Fibroblast of upper back skin (primary cell): Measurements from ENCODE around the gene TNNC2.
"Not testable (repeated sequence)": the region's sequence is repeated elsewhere in the genome, so short reads cannot be mapped to it uniquely, and the experiment has no call there.

Experiments
- DNase-seq: peaks from one replicate; pipeline ENCODE4 v3.0.0-alpha.2; 2013

The TNNC2 gene

GRCh38 chr20:45848421-45848820, 21.3 kb upstream of the TNNC2 start:
- no peak for DNase-seq

- no peak for DNase-seq
Measured at GRCh38 chr20:45845452-45845851, 18.3 kb upstream of the TNNC2 start.

- DNase-seq = no peak
Measured at GRCh38 chr20:45843506-45843905, 16.4 kb upstream of the TNNC2 start.

- no peak for DNase-seq
Measured at GRCh38 chr20:45842169-45842812, 15.2 kb upstream of the TNNC2 start.

GRCh38 chr20:45841407-45842129, 14.5 kb upstream of the TNNC2 start:
- DNase-seq = no peak

GRCh38 chr20:45840700-45841198, 13.6 kb upstream of the TNNC2 start:
- DNase-seq = no peak

GRCh38 chr20:45836841-45837240, 9.7 kb upstream of the TNNC2 start:
- DNase-seq = no peak

GRCh38 chr20:45835825-45836224, 8.7 kb upstream of the TNNC2 start:
- peak; percentile 33 for DNase-seq

- no peak for DNase-seq
Measured at GRCh38 chr20:45835329-45835765, 8.2 kb upstream of the TNNC2 start.

GRCh38 chr20:45834797-45835161, 7.7 kb upstream of the TNNC2 start:
- no peak for DNase-seq

- peak; percentile 70 for DNase-seq
Measured at GRCh38 chr20:45833883-45834796, 7.0 kb upstream of the TNNC2 start.

- peak; percentile 93 for DNase-seq
Measured at GRCh38 chr20:45833030-45833882, 6.1 kb upstream of the TNNC2 start, which contains the start of gene SNX21. Gene SNX21, plus strand, starts transcription at chr20:45833799. Its CDS starts 121 bp downstream, at chr20:45833920.

- no peak for DNase-seq
Measured at GRCh38 chr20:45832619-45833018, 5.5 kb upstream of the TNNC2 start.

GRCh38 chr20:45829673-45830106, 2.6 kb upstream of the TNNC2 start:
- DNase-seq = not testable (repeated sequence)

GRCh38 chr20:45828589-45828988, 1.5 kb upstream of the TNNC2 start:
- no peak for DNase-seq

GRCh38 chr20:45827712-45828111, 600 bp upstream of the TNNC2 start:
- no peak for DNase-seq

- no peak for DNase-seq
Measured at GRCh38 chr20:45826381-45827019, 612 bp downstream of the TNNC2 start.

- peak; percentile 40 for DNase-seq
Measured at GRCh38 chr20:45823949-45824835, 2.9 kb downstream of the TNNC2 start.

- no peak for DNase-seq
Measured at GRCh38 chr20:45822857-45823256, 4.3 kb downstream of the TNNC2 start.

GRCh38 chr20:45821947-45822346, 5.2 kb downstream of the TNNC2 start:
- no peak for DNase-seq

GRCh38 chr20:45819466-45819865, 7.6 kb downstream of the TNNC2 start:
- no peak for DNase-seq
